Measurements from ENCODE around the gene TMEM119. TPM values are rescaled to one million over a fixed set of nuclear protein-coding genes. Genes with fewer than 3 reads are reported as not detected.

Gene TMEM119
- total and polyA plus RNA-seq, 2 of the 4 experiments (the other 2 are of a cell fraction) = 8.1 to 9.2 TPM

GRCh38 chr12:108542320-108542719, 55.6 kb downstream of the TMEM119 start:
- Histone ChIP-seq H2BK5ac (ENCODE audit: low read depth, low read length, poor library complexity, severe bottlenecking) (no peak overlapping the region), H3K56ac (ENCODE audit: extremely low read depth, insufficient read depth, low read length) (no peak overlapping the region), H4K8ac (ENCODE audit: low read depth in 2 of 2, low read length in 2 of 2) (no peak overlapping the region), H3K27ac (ENCODE audit: insufficient read depth, low read length) (no peak overlapping the region), H3K9me3 (ENCODE audit: control insufficient read depth, insufficient read depth, low read length) (no peaks in the 10 kb centered on the region), H3K9me1 (ENCODE audit: insufficient read depth, low read length) (peaks cover 13% of the 10 kb centered on the region), H3K36me3 (ENCODE audit: control insufficient read depth, insufficient read depth, low read length) (peaks cover 33% of the 10 kb centered on the region), H2BK120ac (ENCODE audit: low read depth, low read length) (no peak overlapping the region), H3K14ac (replicated peaks; ENCODE audit: low read depth, low read length) (no peak overlapping the region), H3K9ac (ENCODE audit: low read depth, low read length) (no peak overlapping the region), H4K91ac (ENCODE audit: insufficient read depth, low read depth, low read length) (no peak overlapping the region), H3K4ac (ENCODE audit: low read depth, low read length) (no peak overlapping the region), H3K79me1 (ENCODE audit: low read depth in 1 of 2, low read length in 2 of 2) (peaks cover 29 to 56% of the 10 kb centered on the region in 2 experiments), H4K5ac (ENCODE audit: low read depth, low read length) (no peak overlapping the region), H3K23ac (ENCODE audit: low read depth, low read length) (no peak overlapping the region), H4K20me1 (ENCODE audit: insufficient read depth, low read length) (peaks cover 17% of the 10 kb centered on the region; the same call in 1 of the 2 replicates), H2AFZ (replicated peaks; ENCODE audit: low read length, poor library complexity) (no peak overlapping the region), H3K4me3 (ENCODE audit: insufficient read depth, low read depth, low read length) (no peak overlapping the region), H2AK9ac (replicated peaks; ENCODE audit: low read depth, low read length, poor library complexity) (no peak overlapping the region), H2AK5ac (ENCODE audit: low read depth, low read length) (no peak overlapping the region), H3K27me3 (ENCODE audit: control insufficient read depth, insufficient read depth, low read length) (no peaks in the 10 kb centered on the region), H3K4me2 (ENCODE audit: low read depth, low read length) (peak overlapping the region; percentile 36; the same call in 1 of the 2 replicates), H3K18ac (ENCODE audit: low read depth, low read length) (no peak overlapping the region), H3K4me1 (ENCODE audit: control insufficient read depth, insufficient read depth, low read length) (no peaks in the 10 kb centered on the region), H2BK15ac (ENCODE audit: low read depth, low read length) (no peak overlapping the region), H2BK20ac (ENCODE audit: low read depth, low read length) (no peak overlapping the region)
- dilution Hi-C loops (cut with HindIII; ENCODE audit: low sequenced_read_pairs, unreplicated experiment) = no loop called here
- ChIA-PET POLR2A (ENCODE audit: unreplicated experiment) (no interaction called here), CTCF (no interaction called here)
- BruUV-seq (replicated peaks) = no TSS peak
- in situ Hi-C loops (cut with MboI; ENCODE audit: low sequenced_read_pairs) = no loop called here
- intact Hi-C loops (cut with micrococcal nuclease) = no loop called here
- WGBS, 2 experiments (ENCODE audit: extremely low coverage in 2 of 2, insufficient read length in 1 of 2) = 70% methylated on average over 2 of the region's 4 CpGs; no CpG with 5 or more reads in 1 of the 2 experiments
- no peak for TF ChIP-seq SMC3 (IDR thresholded peaks at IDR 0.05; ENCODE audit: low read depth, low read length)
- DNase-seq (peak; percentile 41), ATAC-seq (ENCODE audit: low read depth) (peak; percentile 44)

Small RNAs within 50 kb of the gene (microRNA-seq; reads per million reads assigned to microRNA genes)
- not detected for gene MIR4496 (ENCODE audit: unreplicated experiment)

Other genes starting within 250 kb of the TMEM119 start
- 10.8 and 11.3 TPM in 2 replicates for gene FICD, start 82.8 kb downstream of the TMEM119 start, total RNA-seq (2012; rRNA removed)
- 4.0 and 4.2 TPM in 2 replicates for gene FICD, start 82.8 kb downstream of the TMEM119 start, polyA plus RNA-seq (2012; rRNA removed)
- 37.8 and 61.7 TPM in 2 replicates for gene SART3, start 36.9 kb downstream of the TMEM119 start, total RNA-seq (2012; rRNA removed)
- gene SART3, start 36.9 kb downstream of the TMEM119 start, polyA plus RNA-seq (2012; rRNA removed) = 19.8 and 22.6 TPM in 2 replicates
- 52.7 and 58.3 TPM in 2 replicates for gene ISCU, start 35.5 kb downstream of the TMEM119 start, total RNA-seq (2012; rRNA removed)
- 77.9 and 87.2 TPM in 2 replicates for gene ISCU, start 35.5 kb downstream of the TMEM119 start, polyA plus RNA-seq (2012; rRNA removed)
- 2.8 and 3.2 TPM in 2 replicates for gene SELPLG, start 35.8 kb upstream of the TMEM119 start, total RNA-seq (2012; rRNA removed)
- gene SELPLG, start 35.8 kb upstream of the TMEM119 start, polyA plus RNA-seq (2012; rRNA removed) = 10.8 and 13.9 TPM in 2 replicates
- 1,042 and 1,100 TPM in 2 replicates for gene CORO1C, start 133.4 kb upstream of the TMEM119 start, total RNA-seq (2012; rRNA removed)
- gene CORO1C, start 133.4 kb upstream of the TMEM119 start, polyA plus RNA-seq (2012; rRNA removed) = 591 and 675 TPM in 2 replicates

Measured in IMR-90 (cell line).